ENCODE measurements around the gene MACC1. TPM values are rescaled to one million over a fixed set of nuclear protein-coding genes. Genes with fewer than 3 reads are reported as not detected.
A peak's percentile ranks its signal among the peaks of the same experiment; 100 is the strongest.
"Not testable (repeated sequence)": the region's sequence is repeated elsewhere in the genome, so short reads cannot be mapped to it uniquely, and the experiment has no call there.

Gene MACC1
- polyA plus RNA-seq, 4 donors: 3.5 to 75.0 (median 7.3) TPM

GRCh38 chr7:20189852-20190251 lies 27.3 kb downstream of the MACC1 start:
- Histone ChIP-seq H3K27ac (ENCODE audit: low read depth in 1 of 3, low read length in 2 of 3) (no peak overlapping the region), H3K9me3 (ENCODE audit: control insufficient read depth in 2 of 2, insufficient read depth in 1 of 2, low read depth in 1 of 2, low read length in 1 of 2) (peaks cover 0 to 9% of the 10 kb centered on the region in 2 donors), H3K36me3 (ENCODE audit: control insufficient read depth in 3 of 3, insufficient read depth in 2 of 3, low read depth in 1 of 3, low read length in 3 of 3) (peaks cover 0 to 4% (median 0%) of the 10 kb centered on the region in 3 donors), H3K27me3 (ENCODE audit: control insufficient read depth in 3 of 3, insufficient read depth in 3 of 3, low read length in 3 of 3) (no peaks in the 10 kb centered on the region), H3K4me3 (ENCODE audit: low read depth in 1 of 3, low read length in 3 of 3) (no peak overlapping the region), H3K4me1 (ENCODE audit: control insufficient read depth in 3 of 3, insufficient read depth in 2 of 3, low read depth in 1 of 3, low read length in 2 of 3) (no peaks in the 10 kb centered on the region)
- DNase-seq (no peak), FAIRE-seq (no peak)

- Histone ChIP-seq H3K27me3 (ENCODE audit: control insufficient read depth in 3 of 3, insufficient read depth in 3 of 3, low read length in 3 of 3) (no peaks in the 10 kb centered on the region), H3K36me3 (ENCODE audit: control insufficient read depth in 3 of 3, insufficient read depth in 2 of 3, low read depth in 1 of 3, low read length in 3 of 3) (peaks cover 0 to 7% (median 0%) of the 10 kb centered on the region in 3 donors), H3K9me3 (ENCODE audit: control insufficient read depth in 2 of 2, insufficient read depth in 1 of 2, low read depth in 1 of 2, low read length in 1 of 2) (peaks cover 0 to 9% of the 10 kb centered on the region in 2 donors), H3K4me1 (ENCODE audit: control insufficient read depth in 3 of 3, insufficient read depth in 2 of 3, low read depth in 1 of 3, low read length in 2 of 3) (no peaks in the 10 kb centered on the region), H3K4me3 (ENCODE audit: low read depth in 1 of 3, low read length in 3 of 3) (no peak overlapping the region), H3K27ac (ENCODE audit: low read depth in 1 of 3, low read length in 2 of 3) (peak overlapping the region in 1 of 3 donors; percentile 66)
- FAIRE-seq (no peak), DNase-seq (peak in 1 of 2 donors; percentile 57)
- WGBS, 3 donors: 54 to 85% (median 56%) methylated on average over 1 of the region's 1 CpG
Observed at GRCh38 chr7:20188567-20188966, 28.6 kb downstream of the MACC1 start.

GRCh38 chr7:20187850-20188249 lies 29.3 kb downstream of the MACC1 start:
- WGBS, 3 donors: 67 to 91% (median 74%) methylated on average over 4 of the region's 4 CpGs
- not testable (repeated sequence) for FAIRE-seq; H3K36me3 ChIP-seq (ENCODE audit: control insufficient read depth in 3 of 3, insufficient read depth in 2 of 3, low read depth in 1 of 3, low read length in 3 of 3)

DNA sequence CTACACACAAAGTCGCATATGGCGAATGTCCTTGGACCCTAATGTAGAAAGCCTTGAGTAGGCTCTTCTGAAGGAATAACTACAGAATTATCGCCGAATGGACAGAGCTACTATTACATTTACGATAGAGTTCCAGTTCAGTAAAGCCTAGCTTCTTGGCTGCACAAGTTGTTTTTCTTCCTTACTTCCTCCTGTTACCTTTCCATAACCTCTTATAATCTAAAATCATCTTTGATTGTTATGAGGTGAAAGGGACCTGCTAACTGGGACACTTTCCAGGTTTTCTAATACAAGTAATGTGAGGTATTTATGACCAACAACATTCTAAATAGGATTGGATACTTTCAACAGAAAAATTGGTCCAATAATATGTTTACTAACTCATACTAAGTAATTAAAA lies 31.2 kb downstream of the MACC1 start:
- H3K27ac ChIP-seq (ENCODE audit: low read depth in 1 of 3, low read length in 2 of 3): no peak overlapping the region
- DNase-seq (no peak), FAIRE-seq (no peak)
- no peaks in the 10 kb centered on the region for H3K4me1 ChIP-seq (ENCODE audit: control insufficient read depth in 3 of 3, insufficient read depth in 2 of 3, low read depth in 1 of 3, low read length in 2 of 3)
- peaks cover 0 to 9% of the 10 kb centered on the region in 2 donors for H3K9me3 ChIP-seq (ENCODE audit: control insufficient read depth in 2 of 2, insufficient read depth in 1 of 2, low read depth in 1 of 2, low read length in 1 of 2)
- WGBS, 3 donors: 93 to 95% (median 95%) methylated on average over 5 of the region's 5 CpGs
- H3K36me3 ChIP-seq (ENCODE audit: control insufficient read depth in 3 of 3, insufficient read depth in 2 of 3, low read depth in 1 of 3, low read length in 3 of 3): peaks cover 0 to 3% (median 3%) of the 10 kb centered on the region in 3 donors
- no peaks in the 10 kb centered on the region for H3K27me3 ChIP-seq (ENCODE audit: control insufficient read depth in 3 of 3, insufficient read depth in 3 of 3, low read length in 3 of 3)
- no peak overlapping the region for H3K4me3 ChIP-seq (ENCODE audit: low read depth in 1 of 3, low read length in 3 of 3)

More at GRCh38 chr7:20187850-20188249, 29.3 kb downstream of the MACC1 start:
- not testable (repeated sequence) for H3K9me3 ChIP-seq (ENCODE audit: control insufficient read depth in 2 of 2, insufficient read depth in 1 of 2, low read depth in 1 of 2, low read length in 1 of 2); H3K4me1 ChIP-seq (ENCODE audit: control insufficient read depth in 3 of 3, insufficient read depth in 2 of 3, low read depth in 1 of 3, low read length in 2 of 3); H3K27me3 ChIP-seq (ENCODE audit: control insufficient read depth in 3 of 3, insufficient read depth in 3 of 3, low read length in 3 of 3); DNase-seq; H3K4me3 ChIP-seq (ENCODE audit: low read depth in 1 of 3, low read length in 3 of 3)
- H3K27ac ChIP-seq (ENCODE audit: low read depth in 1 of 3, low read length in 2 of 3): peak overlapping the region in 1 of 3 donors; percentile 8

DNA sequence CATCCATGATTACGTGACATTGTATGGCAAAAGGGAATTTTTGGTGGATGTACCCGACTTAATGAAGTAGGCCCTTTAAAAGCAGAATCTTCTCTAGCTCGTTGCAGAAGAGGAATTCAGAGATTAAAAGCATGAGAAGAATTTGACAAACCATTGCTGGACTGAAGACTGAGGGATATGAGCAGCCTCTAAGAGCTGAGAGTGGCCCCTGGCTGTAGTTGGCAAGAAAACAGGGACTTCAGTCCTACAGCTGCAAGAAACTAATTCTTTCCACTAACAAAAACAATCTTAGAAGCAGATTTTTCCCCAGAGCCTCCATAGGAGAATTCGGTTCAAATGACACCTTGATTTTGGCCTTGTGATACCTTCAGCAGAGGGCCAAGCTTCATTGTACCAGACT lies 34.1 kb downstream of the MACC1 start:
- Histone ChIP-seq H3K27me3 (ENCODE audit: control insufficient read depth in 3 of 3, insufficient read depth in 3 of 3, low read length in 3 of 3) (no peaks in the 10 kb centered on the region), H3K4me1 (ENCODE audit: control insufficient read depth in 3 of 3, insufficient read depth in 2 of 3, low read depth in 1 of 3, low read length in 2 of 3) (no peaks in the 10 kb centered on the region), H3K27ac (ENCODE audit: low read depth in 1 of 3, low read length in 2 of 3) (no peak overlapping the region), H3K4me3 (ENCODE audit: low read depth in 1 of 3, low read length in 3 of 3) (no peak overlapping the region), H3K9me3 (ENCODE audit: control insufficient read depth in 2 of 2, insufficient read depth in 1 of 2, low read depth in 1 of 2, low read length in 1 of 2) (peaks cover 0 to under 1% of the 10 kb centered on the region in 2 donors), H3K36me3 (ENCODE audit: control insufficient read depth in 3 of 3, insufficient read depth in 2 of 3, low read depth in 1 of 3, low read length in 3 of 3) (peaks cover 0 to 7% (median 6%) of the 10 kb centered on the region in 3 donors)
- 79 to 85% (median 82%) methylated on average over 4 of the region's 4 CpGs for WGBS, 3 donors
- FAIRE-seq: no peak
- no peak for DNase-seq

- DNase-seq: peak in 1 of 2 donors; percentile 51
- Histone ChIP-seq H3K4me1 (ENCODE audit: control insufficient read depth in 3 of 3, insufficient read depth in 2 of 3, low read depth in 1 of 3, low read length in 2 of 3) (no peaks in the 10 kb centered on the region), H3K4me3 (ENCODE audit: low read depth in 1 of 3, low read length in 3 of 3) (no peak overlapping the region), H3K27ac (ENCODE audit: low read depth in 1 of 3, low read length in 2 of 3) (peak overlapping the region in 1 of 3 donors; percentile 31), H3K36me3 (ENCODE audit: control insufficient read depth in 3 of 3, insufficient read depth in 2 of 3, low read depth in 1 of 3, low read length in 3 of 3) (peaks cover 0 to 4% (median 3%) of the 10 kb centered on the region in 3 donors), H3K9me3 (ENCODE audit: control insufficient read depth in 2 of 2, insufficient read depth in 1 of 2, low read depth in 1 of 2, low read length in 1 of 2) (no peaks in the 10 kb centered on the region), H3K27me3 (ENCODE audit: control insufficient read depth in 3 of 3, insufficient read depth in 3 of 3, low read length in 3 of 3) (no peaks in the 10 kb centered on the region)
- 52 to 63% (median 58%) methylated on average over 6 of the region's 6 CpGs for WGBS, 3 donors
- FAIRE-seq: no peak
Observed at GRCh38 chr7:20176578-20177242, 40.5 kb downstream of the MACC1 start.

GRCh38 chr7:20173828-20174227 lies 43.4 kb downstream of the MACC1 start:
- no peaks in the 10 kb centered on the region for H3K36me3 ChIP-seq (ENCODE audit: control insufficient read depth in 3 of 3, insufficient read depth in 2 of 3, low read depth in 1 of 3, low read length in 3 of 3)
- DNase-seq (no peak), FAIRE-seq (no peak)
- H3K4me3 ChIP-seq (ENCODE audit: low read depth in 1 of 3, low read length in 3 of 3): no peak overlapping the region
- no peak overlapping the region for H3K27ac ChIP-seq (ENCODE audit: low read depth in 1 of 3, low read length in 2 of 3)
- WGBS, 3 donors: 83 to 88% (median 86%) methylated on average over 2 of the region's 2 CpGs
- H3K27me3 ChIP-seq (ENCODE audit: control insufficient read depth in 3 of 3, insufficient read depth in 3 of 3, low read length in 3 of 3): no peaks in the 10 kb centered on the region
- H3K9me3 ChIP-seq (ENCODE audit: control insufficient read depth in 2 of 2, insufficient read depth in 1 of 2, low read depth in 1 of 2, low read length in 1 of 2): no peaks in the 10 kb centered on the region
- no peaks in the 10 kb centered on the region for H3K4me1 ChIP-seq (ENCODE audit: control insufficient read depth in 3 of 3, insufficient read depth in 2 of 3, low read depth in 1 of 3, low read length in 2 of 3)

DNA sequence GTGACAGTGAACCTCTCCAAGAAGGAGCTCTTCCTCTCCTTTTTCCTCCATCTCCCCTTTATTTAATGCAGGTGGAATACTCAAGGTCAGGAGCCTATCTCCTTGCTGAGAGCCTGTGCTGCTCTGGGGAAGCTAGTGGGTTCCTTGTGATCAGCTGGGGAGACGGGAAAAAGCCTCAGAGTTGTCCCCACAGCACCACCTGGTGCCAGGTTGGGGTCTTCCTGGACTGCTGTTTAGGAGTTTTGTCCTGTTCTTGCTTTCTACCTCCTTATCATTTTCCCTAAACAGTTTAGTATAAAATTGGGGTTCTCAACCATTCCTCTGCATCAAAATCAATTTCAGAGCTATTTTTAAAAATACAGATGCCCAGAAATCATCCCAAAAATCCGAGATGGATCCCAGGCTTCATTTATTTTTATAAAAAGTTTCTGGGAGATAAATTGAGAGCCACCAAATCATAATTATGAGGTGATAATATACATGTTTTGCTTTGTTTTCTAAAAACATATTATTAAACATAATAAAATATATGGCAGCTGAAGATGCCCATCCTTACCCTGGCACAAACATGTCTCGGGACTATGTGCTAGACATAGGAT lies 44.3 kb downstream of the MACC1 start:
- 58 to 76% (median 74%) methylated on average over 3 of the region's 3 CpGs for WGBS, 3 donors

More for the DNA sequence above, 44.3 kb downstream of the MACC1 start:
- Histone ChIP-seq H3K36me3 (ENCODE audit: control insufficient read depth in 3 of 3, insufficient read depth in 2 of 3, low read depth in 1 of 3, low read length in 3 of 3) (no peaks in the 10 kb centered on the region), H3K27ac (ENCODE audit: low read depth in 1 of 3, low read length in 2 of 3) (no peak overlapping the region), H3K9me3 (ENCODE audit: control insufficient read depth in 2 of 2, insufficient read depth in 1 of 2, low read depth in 1 of 2, low read length in 1 of 2) (no peaks in the 10 kb centered on the region), H3K27me3 (ENCODE audit: control insufficient read depth in 3 of 3, insufficient read depth in 3 of 3, low read length in 3 of 3) (no peaks in the 10 kb centered on the region), H3K4me1 (ENCODE audit: control insufficient read depth in 3 of 3, insufficient read depth in 2 of 3, low read depth in 1 of 3, low read length in 2 of 3) (no peaks in the 10 kb centered on the region), H3K4me3 (ENCODE audit: low read depth in 1 of 3, low read length in 3 of 3) (no peak overlapping the region)
- peak; percentile 14 to 67 for DNase-seq
- FAIRE-seq: no peak
